ENCODE data around the gene SCN2A.

The SCN2A gene

DNA sequence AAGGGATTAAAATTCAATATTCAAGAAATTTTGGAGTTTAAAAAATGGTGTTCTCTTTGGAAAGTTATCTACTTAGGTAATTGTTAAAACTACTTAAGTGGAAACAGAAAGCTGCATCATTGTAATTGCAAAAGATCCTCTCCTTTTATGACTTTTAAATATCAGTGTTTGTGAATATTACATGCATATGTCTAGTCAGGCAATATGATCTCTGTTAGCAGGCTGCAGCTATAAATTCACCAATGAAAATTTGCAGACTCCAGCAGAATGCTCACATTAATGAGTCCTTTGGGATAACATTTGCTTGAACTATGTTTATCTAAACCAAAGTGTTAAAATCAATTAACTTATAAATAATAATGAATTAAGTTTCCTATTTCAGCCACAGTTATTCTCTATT, 171.1 kb downstream of the SCN2A start:
- no peak for FAIRE-seq
- no peak for DNase-seq (ENCODE audit: low spot score)

- FAIRE-seq (no peak), DNase-seq (ENCODE audit: low spot score) (no peak)
Measured at GRCh38 chr2:165414187-165414586, 175.0 kb downstream of the SCN2A start.

DNA sequence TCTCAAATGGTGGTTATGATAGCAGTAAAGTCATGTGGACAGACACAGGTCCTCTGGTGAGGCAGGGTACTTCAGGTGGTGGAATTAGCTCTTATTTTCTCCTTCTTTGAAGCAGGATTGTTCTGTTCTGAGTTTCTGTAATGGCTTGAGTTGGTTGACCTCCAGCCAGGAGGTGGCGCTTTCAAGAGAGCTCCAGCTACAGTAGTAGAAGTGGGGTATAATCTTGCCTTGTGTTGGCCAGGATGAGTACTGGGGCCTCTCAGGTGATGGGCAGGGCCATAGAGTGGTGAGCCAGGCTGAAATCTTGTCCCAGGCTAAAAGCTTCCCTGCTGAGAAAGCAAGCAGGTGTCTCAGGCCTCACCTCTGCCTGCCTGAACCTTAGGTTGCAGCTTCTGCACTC, 177.8 kb downstream of the SCN2A start:
- DNase-seq (ENCODE audit: low spot score) = no peak

DNA sequence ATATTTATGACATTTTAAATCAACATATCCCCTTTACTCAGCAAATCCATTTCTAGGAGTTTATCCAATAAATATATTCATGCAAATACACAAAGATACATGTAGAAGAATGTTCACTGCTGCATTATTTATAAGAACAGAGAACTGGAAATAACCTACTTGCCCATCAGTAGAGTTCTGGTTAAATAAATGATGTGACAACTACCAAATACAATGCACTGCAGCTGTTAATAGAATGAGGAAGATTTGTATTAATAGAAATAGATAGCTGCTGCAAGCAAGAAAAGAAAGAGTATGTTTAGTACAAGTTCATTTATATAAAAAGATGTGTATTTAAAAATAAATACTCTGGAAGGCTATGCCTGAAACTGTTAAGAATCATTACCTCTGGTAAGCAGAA, 181.0 kb downstream of the SCN2A start:
- FAIRE-seq = no peak
- no peak for DNase-seq (ENCODE audit: low spot score)

More for the DNA sequence above, 177.8 kb downstream of the SCN2A start:
- no peak for FAIRE-seq

GRCh38 chr2:165423081-165423480, 183.9 kb downstream of the SCN2A start:
- FAIRE-seq (no peak), DNase-seq (ENCODE audit: low spot score) (no peak)

- FAIRE-seq (no peak), DNase-seq (ENCODE audit: low spot score) (no peak)
Measured at GRCh38 chr2:165425556-165425955, 186.3 kb downstream of the SCN2A start.

- no peak for DNase-seq (ENCODE audit: low spot score)
- FAIRE-seq = no peak
Measured at GRCh38 chr2:165427686-165428085, 188.5 kb downstream of the SCN2A start.

GRCh38 chr2:165428926-165429325, 189.7 kb downstream of the SCN2A start:
- DNase-seq (ENCODE audit: low spot score) (no peak), FAIRE-seq (no peak)

GRCh38 chr2:165431014-165431413, 191.8 kb downstream of the SCN2A start:
- DNase-seq (ENCODE audit: low spot score) = no peak
- FAIRE-seq = no peak

GRCh38 chr2:165432234-165432966, 193.2 kb downstream of the SCN2A start:
- no peak for DNase-seq (ENCODE audit: low spot score)
- no peak for FAIRE-seq

DNA sequence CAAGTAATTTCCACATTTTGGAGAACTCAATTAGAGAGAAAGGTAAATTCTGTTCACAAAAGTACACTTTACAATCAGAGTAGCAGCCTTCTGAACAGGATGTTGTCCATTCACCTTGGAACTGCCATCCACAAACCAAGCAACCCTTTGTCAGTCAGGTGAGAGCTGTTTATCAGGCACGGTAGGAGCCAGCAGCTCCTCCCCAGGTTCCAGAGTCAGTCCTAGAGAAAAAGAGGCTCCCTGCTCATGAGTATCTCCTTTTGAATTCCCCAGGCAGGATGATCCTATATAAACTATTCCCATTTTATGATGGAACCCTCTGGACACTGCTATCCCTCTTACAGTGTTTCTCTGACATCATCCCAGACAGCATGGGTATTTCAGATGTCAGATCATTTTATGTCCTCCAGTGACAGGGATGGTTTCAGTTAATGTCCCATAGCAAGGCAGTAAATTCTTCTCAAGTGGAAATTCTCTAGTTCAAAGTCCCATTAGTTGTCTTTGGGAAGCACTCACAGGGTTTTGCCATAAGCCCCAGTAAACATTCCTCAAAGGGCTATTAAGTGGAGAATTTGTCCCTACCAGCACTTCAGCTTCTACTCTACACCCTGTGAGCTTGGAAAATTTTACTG, 195.8 kb downstream of the SCN2A start:
- no peak for DNase-seq (ENCODE audit: low spot score)

GRCh38 chr2:165435611-165436010, 196.4 kb downstream of the SCN2A start:
- FAIRE-seq (no peak), DNase-seq (ENCODE audit: low spot score) (no peak)

More for the DNA sequence above, 195.8 kb downstream of the SCN2A start:
- FAIRE-seq = no peak

DNA sequence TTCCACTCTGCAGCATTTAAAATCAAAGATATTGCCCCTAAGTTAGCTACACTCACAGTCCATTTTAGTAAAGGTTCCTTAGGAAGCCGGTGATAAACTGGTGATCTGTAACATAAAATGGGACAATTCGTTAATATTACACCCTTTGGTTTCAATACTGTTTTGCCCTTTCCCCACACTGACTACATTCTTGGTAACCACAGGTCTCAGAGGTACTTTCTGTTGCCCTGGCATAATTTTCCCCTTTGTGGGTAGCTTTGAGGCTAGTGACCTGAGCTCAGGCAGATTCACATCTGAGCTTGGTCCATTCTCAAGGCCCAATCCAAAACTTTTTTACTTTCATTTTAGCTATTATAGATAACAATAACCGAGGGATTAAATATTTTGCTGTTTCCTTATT, 197.3 kb downstream of the SCN2A start:
- FAIRE-seq = no peak

GRCh38 chr2:165440367-165440766, 201.2 kb downstream of the SCN2A start:
- no peak for DNase-seq (ENCODE audit: low spot score)
- no peak for FAIRE-seq

More for the DNA sequence above, 197.3 kb downstream of the SCN2A start:
- DNase-seq (ENCODE audit: low spot score) = no peak
